GM12892 (cell line): ENCODE data around the gene COG5.
"Not testable (repeated sequence)": the region's sequence is repeated elsewhere in the genome, so short reads cannot be mapped to it uniquely, and the experiment has no call there.

Source experiments
- DNase-seq: peaks from one replicate; pipeline ENCODE4 v3.0.0; 2011; ENCODE audit not compliant: insufficient read length
- FAIRE-seq: peaks from 2 replicates; lab custom pipeline; 2011; peaks lifted over from hg19 to GRCh38; lab: Jason Lieb, UNC
- POLR2A ChIP-seq: IDR thresholded peaks from 2 replicates; pipeline ENCODE4 v1.6.1; 2011; ENCODE audit warnings: low read depth, low read length, control low read depth
- POLR2AphosphoS5 ChIP-seq: IDR thresholded peaks from 2 replicates; pipeline ENCODE4 v1.6.1; 2011; ENCODE audit warnings: low read depth, low read length, control low read depth
- TAF1 ChIP-seq: IDR thresholded peaks from 2 replicates; pipeline ENCODE4 v1.6.1; 2011; ENCODE audit warnings: low read depth, mild to moderate bottlenecking, control low read depth, low read length, borderline replicate concordance

The COG5 gene

DNA sequence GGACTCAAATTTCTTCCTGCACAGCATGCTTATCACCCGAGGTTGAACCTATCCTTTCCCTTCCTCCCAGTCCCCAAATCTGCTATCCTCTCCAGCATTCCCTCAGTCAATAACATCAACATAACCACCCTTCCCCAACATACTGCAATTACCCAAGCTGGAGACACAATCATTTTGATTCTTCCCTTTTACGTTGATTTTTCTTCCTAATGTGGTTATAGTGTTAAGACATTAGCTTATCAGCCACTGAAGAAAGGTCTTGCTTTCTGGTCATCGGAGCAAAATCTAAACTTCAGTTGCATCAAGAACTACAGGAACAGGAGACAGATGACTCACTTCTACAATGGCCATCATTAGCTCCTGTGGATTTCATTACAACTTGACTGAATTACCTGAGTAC, 398.4 kb downstream of the COG5 start:
- no peak for DNase-seq
- no peak for FAIRE-seq
- TF ChIP-seq POLR2AphosphoS5 (no peak), POLR2A (no peak), TAF1 (no peak)

- TF ChIP-seq TAF1 (no peak), POLR2A (no peak), POLR2AphosphoS5 (no peak)
- FAIRE-seq: no peak
- DNase-seq: no peak
Measured at GRCh38 chr7:107164092-107164491, 399.6 kb downstream of the COG5 start.

DNA sequence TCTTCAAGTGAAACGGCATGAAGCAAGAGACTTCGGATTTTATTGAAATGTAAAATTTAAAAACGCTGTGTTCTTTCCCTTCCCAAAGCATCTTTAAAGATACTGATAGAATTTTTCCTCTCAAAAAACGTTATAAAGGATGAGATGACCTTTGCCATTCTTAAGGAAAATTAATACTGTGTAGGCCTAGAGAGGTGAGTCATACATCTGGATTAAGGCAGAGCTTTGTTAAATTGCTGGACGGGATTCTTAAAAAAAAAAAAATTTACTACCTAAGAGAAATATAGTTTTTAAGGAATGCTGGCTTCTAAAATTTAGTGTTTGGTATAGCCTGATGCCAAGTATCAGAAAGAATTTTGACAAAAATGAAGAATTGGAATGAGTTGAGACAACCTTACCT, 401.2 kb downstream of the COG5 start:
- FAIRE-seq (no peak), DNase-seq (no peak)
- TF ChIP-seq POLR2AphosphoS5 (no peak), TAF1 (no peak)

DNA sequence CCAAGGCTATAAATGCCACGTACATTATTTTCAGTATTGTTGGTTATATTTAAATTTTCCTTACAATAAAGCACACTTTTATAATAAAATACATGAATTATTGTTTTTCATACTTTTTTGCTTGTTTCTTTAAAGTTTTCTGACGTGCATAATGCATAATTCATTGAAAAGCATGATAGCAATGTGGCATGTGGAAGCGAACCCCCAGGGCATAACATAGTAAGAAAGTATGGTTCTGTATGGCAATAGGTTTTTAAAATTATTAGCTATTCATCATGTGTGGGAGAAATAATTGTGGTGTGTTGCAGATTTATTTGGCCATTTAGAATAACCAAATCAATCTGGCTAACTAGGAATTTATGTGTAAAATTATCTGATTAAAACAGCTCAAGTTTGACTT, 402.3 kb downstream of the COG5 start:
- DNase-seq (no peak), FAIRE-seq (no peak)
- no peak for TF ChIP-seq POLR2AphosphoS5
- no peak for TF ChIP-seq TAF1
- no peak for TF ChIP-seq POLR2A

DNA sequence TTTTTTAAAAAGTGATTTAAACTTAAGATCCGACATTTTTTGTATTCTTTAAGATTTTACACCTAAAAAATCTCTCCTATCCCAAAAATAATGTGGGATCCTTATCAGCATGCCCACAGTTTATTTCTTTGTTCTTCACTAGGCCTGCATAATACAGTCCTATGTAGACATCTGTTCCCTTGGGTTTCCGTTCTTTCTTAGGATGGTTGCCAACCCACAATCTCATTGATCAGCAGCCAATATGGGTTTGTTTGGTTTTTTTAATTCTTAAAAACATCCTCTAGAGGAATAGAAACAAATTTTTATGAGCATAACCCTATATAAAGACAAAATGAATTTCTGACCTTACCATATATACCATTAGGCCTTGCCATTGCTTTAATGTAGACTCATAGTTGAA, 403.3 kb downstream of the COG5 start:
- no peak for DNase-seq
- TF ChIP-seq POLR2AphosphoS5 (no peak), TAF1 (no peak), POLR2A (no peak)
- no peak for FAIRE-seq

GRCh38 chr7:107158028-107158427, 405.7 kb downstream of the COG5 start:
- FAIRE-seq: no peak
- DNase-seq: no peak
- TF ChIP-seq POLR2AphosphoS5 (no peak), POLR2A (no peak), TAF1 (no peak)

DNA sequence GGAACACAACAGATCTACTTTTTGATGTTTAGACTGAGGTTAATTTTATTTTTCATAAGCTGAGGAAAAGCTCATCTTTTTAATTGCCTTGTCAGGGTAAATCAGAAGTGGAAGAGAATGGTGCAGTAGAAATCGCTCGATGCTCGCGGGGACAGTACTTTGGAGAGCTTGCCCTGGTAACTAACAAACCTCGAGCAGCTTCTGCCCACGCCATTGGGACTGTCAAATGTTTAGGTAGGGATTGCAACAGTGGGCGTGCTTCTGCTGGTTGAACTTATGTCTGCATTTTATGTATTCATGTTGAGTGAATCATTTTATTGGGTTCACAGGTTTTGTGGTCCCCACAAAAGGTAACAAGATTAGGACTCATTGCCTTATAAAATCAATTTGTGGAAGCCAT, 406.6 kb downstream of the COG5 start:
- DNase-seq (no peak), FAIRE-seq (no peak)
- no peak for TF ChIP-seq POLR2AphosphoS5
- TF ChIP-seq POLR2A: no peak
- TF ChIP-seq TAF1: no peak

- not testable (repeated sequence) for DNase-seq, FAIRE-seq
Measured at GRCh38 chr7:107155726-107156125, 408.0 kb downstream of the COG5 start.

DNA sequence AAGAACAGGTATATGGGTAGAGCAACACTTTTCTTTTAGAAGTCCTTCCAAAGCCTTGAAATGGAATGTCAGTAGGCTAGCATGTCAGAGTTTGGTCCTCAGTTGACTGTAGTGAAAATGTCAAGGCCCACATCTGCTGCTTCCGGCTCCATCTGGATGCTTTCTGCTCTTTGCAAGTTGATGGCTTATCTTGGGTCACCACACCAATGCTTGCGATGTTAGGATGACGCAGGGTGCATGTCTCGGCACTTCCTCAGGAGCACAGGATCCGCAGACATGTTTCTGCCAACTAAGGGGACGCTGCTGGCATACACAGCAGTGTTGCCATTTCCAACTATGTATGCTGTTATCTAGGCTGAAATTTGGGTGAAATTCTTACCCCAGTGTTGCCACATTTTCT, 408.9 kb downstream of the COG5 start:
- FAIRE-seq: peak; percentile 14
- TF ChIP-seq POLR2AphosphoS5 (no peak), POLR2A (no peak), TAF1 (no peak)
- no peak for DNase-seq

DNA sequence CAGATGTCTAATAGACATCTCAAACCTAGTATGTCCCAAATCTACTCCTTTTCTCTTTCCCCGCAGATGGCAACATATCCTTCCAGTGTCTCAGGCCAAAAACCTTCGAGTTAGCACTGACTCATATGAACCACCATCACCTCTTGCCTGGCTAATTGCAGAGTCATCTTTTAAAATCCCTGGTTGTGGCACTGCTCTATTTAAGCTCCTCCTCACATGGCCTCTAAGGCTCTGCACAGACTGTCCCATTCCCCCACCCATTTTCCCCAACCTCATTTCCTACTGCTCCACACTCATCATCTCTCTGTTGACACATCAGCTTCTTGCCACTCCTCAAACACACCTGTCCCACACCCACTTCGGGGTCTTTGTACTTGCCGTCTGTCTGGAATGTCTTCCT, 411.7 kb downstream of the COG5 start:
- DNase-seq (no peak), FAIRE-seq (no peak)
- TF ChIP-seq TAF1 (no peak), POLR2A (no peak), POLR2AphosphoS5 (no peak)
